Coronary artery (tissue), 2 donors: ENCODE measurements around the gene SDE2.

Source experiments
- DNase-seq: peaks from one replicate; pipeline ENCODE4 v3.0.0-alpha.2; 2017; ENCODE audit warnings: low spot score
- H3K27ac ChIP-seq, 2 donors: fragments of 200-600 bp; sonication (generic); one replicate each; pipeline ENCODE4 v1.5.1; 2016 to 2019
- H3K4me3 ChIP-seq: fragments of 200-600 bp; sonication (generic); 2 replicates; pipeline ENCODE4 v1.5.1; 2016; ENCODE audit warnings: mild to moderate bottlenecking, moderate library complexity
- CTCF ChIP-seq: fragments of 200-600 bp; sonication (generic); IDR thresholded peaks from one replicate; pipeline ENCODE4 v1.5.1; 2019; ENCODE audit warnings: antibody characterized with exemption

Gene SDE2

DNA sequence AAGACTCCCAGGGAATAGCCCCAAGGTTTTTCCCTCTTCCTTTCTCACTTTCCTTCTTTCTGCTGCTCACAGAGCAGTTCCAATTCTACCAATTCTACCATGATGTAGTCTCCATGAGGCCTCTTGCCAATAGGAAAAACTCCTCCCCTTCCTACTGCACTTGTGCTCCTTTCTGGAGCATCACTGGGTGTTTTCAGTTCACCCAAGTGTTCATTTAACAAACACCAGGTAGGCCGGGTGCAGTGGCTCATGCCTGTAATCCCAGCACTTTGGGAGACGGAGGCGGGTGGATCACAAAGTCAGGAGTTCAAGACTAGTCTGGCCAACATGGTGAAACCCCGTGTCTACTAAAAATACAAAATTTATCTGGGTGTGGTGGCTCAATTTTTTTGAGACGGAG lies 36.8 kb upstream of the SDE2 start:
- no peak for DNase-seq
- no peak for TF ChIP-seq CTCF
- no peak overlapping the region for H3K27ac ChIP-seq
- H3K4me3 ChIP-seq: no peak overlapping the region

DNA sequence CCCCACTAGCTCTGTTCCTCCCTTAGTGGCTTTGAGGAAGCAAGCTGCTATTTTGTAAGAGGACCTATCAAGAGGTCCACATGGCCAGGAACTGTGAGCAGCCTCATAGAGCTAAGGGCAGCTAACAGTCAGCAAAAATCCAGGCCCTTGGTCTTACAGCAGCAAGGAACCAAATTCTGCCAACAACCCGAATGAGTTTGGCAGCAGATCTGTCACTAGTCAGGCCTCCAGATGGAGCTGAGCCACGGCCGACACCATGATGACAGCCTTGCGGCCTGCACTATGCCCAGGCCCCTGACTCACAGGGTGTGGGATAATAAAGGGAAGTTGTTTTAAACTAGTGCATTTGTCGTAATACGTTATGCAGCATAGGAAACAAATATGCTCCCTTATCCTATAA lies 35.3 kb upstream of the SDE2 start:
- no peak overlapping the region for H3K4me3 ChIP-seq
- no peak for TF ChIP-seq CTCF
- H3K27ac ChIP-seq: peak overlapping the region; percentile 74
- peak; percentile 93 for DNase-seq

DNA sequence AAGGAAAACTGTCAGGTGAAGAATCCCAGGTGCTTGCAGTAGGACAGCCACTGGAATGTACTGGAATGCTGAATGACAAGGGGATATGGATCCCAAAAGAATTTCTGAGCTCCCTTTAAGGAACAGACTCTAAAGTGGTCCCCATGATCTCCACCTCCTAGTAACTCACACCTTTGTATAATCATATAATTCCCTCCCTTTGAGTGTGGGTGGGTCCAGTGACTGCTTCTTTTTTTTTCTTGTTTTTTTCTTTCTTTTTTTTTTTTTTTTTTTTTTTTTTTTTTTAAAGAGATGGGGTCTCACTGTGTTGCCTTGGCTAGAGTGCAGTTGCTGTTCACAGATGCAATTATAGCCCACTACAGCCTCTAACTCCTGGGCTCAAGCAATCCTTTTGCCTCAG lies 34.8 kb upstream of the SDE2 start:
- Histone ChIP-seq H3K27ac (peak overlapping the region; percentile 74), H3K4me3 (no peak overlapping the region)
- no peak for TF ChIP-seq CTCF
- no peak for DNase-seq

DNA sequence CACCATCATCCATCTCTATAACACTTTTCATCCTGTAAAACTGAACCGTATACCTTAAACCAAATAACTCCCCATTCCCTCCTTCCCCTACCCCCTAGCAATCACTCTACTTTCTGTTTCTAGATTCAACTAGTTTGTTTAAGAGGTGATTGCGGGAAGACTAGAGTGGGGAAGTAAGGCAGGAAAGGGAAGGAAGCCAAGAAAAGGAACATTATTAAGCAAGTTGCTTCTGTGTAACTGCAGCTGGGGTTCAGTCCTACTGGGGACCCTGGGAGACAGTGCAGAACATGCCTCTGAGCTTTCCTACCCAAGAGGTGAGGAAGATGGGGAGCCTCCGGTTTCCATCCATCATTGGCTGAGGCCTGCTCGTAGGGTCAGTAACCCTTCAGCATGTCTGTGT lies 34.4 kb upstream of the SDE2 start:
- H3K27ac ChIP-seq: peak overlapping the region; percentile 50 to 74
- DNase-seq: no peak
- no peak overlapping the region for H3K4me3 ChIP-seq
- no peak for TF ChIP-seq CTCF

DNA sequence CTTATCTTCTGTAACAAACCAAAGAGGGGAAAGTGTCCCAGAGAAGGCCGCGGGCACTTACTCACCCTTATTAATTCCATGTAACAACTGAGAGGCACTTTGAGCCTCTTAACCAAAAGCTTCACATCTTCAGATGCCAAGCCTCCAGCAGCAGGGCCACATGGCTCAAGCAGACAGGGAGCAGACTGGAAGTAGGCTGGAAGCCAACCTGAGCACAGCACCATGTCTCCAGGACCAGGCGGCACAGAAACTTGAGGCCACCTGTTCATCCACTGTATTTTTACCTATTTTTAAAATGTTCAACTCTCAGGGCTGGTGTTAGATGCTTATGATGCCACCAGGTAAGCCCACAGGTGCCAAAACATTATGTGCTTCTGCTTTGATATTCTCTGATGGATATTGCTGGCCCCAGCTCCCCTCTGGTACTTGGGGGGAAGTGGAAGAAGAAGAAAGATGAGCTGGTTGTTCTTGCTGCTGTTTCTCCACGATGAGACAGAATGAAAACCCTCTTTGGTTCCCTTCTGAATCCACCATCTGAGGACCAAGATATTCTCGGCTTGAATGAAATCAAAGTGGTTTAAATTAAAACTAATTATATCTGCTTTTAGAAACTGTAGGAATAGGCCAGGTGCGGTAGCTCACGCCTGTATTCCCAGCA lies 30.6 kb upstream of the SDE2 start:
- DNase-seq: no peak
- H3K27ac ChIP-seq: no peak overlapping the region
- no peak for TF ChIP-seq CTCF

DNA sequence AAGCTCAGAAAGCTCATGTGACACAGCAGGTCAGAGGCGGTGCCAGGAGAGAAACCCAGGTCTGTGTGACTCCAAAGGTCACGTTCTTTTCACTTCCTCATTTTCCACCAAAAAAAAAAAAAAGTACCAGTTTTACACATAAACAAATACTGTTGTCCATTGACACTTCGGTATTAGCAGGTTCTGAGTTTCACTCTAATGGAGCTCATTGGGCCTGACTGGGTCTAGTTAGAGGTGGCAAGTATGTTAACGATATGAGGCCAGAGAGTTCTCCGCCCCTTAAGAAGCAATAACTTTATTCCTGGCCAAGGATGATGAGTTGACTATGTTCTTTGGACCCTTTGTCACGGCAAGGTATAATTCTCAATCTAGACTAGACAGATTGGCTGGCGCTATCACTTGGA lies 30.0 kb upstream of the SDE2 start:
- no peak overlapping the region for H3K27ac ChIP-seq
- no peak overlapping the region for H3K4me3 ChIP-seq

More for the DNA sequence above, 30.6 kb upstream of the SDE2 start:
- H3K4me3 ChIP-seq: no peak overlapping the region

More for the DNA sequence above, 30.0 kb upstream of the SDE2 start:
- no peak for TF ChIP-seq CTCF
- DNase-seq: no peak
